ENCODE results near the gene TOMT.

Gene TOMT

DNA sequence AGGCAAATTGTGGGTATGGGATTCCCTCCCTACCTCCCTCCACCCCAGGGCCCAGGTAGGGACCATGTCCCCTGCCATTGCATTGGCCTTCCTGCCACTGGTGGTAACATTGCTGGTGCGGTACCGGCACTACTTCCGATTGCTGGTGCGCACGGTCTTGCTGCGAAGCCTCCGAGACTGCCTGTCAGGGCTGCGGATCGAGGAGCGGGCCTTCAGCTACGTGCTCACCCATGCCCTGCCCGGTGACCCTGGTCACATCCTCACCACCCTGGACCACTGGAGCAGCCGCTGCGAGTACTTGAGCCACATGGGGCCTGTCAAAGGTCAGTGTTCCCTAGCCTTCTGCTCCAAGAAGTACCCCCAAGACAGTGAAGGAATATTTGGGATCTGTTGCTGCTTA lies at the start of gene TOMT:
Gene TOMT (plus strand): TSS at position 37 of the 400 bp plus-strand sequence. CDS start 28 bp downstream, at position 65.
- no peak for DNase-seq

DNA sequence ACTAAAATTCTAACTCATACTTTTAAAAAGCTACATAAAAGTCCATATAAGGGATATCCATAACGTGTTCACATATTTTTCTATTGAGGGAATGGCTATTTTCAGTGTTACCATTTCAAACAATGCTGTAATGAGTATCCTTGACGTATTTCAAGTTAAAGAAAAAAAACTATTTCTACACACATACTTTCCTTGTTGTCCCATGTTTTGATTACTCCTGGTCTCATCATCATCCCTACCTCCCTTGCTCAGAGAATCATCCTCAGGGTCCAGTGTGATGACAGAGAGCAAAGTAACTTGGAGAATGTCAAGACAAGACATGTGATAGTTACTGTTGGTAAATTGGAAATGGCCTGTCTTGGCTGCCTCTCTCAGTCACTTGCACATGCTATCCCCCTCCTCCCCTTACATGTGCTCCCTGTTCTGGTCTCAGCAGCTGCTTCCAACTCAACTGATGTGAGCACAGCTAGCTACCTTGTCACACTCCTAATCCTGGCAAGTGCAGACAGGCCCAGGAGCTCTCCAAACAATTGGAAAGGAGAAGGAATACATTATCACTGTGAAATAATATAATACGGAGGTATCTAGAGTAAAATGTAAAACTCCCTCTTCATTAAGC lies 47.2 kb upstream of the TOMT start:
- DNase-seq, result no peak

DNA sequence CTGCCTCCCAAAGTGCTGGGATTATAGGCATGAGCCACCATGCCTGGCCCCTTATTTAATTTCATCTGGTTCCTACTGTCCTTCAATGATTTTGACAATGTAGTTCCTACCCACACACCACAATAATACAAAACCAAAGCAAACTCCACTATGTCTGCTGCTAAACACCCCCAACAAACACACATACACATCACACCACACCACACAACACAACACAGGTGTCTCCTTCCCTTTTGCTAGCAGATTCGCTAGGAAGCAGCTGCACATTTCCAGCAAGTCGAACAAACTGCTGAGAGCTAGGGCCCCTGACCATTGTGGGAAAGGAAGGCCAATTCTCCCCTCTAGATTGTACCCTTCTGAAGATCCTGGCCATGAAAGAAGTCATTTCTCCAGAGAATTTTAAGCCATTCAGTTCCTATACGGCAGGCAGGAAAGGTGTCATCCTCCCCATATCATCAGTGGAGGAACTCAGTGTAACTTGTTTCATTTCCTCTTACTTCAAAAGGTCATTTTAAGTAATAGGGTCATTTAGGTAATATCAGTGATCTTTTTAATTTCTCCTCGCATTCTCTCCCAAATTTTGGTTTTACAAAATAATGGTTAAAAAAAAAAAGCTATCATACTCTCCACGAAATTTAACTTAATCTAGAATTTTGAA lies 43.9 kb upstream of the TOMT start:
- DNase-seq, result no peak

- no peak for DNase-seq
Observed at GRCh38 chr11:72066855-72067254, 38.9 kb upstream of the TOMT start.

DNA sequence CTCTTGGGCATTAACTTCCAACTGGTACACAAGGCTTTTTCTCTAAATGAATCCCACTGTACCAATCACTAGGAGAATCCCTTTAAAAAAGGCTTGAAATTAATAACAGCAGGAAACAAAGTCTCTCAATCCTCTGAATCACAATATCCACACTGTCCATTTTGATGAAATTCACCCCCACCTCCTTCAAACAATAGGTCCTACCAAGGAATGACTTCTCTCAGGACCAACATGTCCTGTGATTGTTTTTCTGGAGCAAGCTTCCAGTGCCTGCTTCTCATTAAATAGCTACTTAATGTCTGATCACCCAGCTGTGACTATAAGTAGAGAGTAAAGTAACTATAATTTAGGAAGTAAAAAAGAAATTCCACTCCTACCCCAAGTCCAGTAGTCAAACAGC lies 38.5 kb upstream of the TOMT start:
- DNase-seq, result no peak

DNA sequence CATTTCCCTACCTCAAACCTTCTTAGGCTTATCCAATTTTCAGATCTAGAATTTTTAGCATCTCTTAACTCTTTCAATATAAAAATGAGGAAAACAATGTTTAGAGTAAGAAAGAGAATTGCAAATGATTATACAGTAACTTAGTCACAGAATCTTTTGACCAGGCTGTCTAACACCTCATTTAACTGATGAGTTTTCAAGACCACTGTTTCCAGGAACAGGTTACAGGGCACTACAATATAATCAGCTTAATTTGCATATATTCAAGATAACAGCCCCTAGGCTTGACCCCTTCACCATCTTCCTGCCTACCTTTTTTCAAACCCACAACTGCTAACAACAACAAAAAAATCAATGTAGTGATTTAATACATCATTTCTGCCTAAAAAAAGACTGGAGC lies 38.0 kb upstream of the TOMT start:
- no peak for DNase-seq

GRCh38 chr11:72069200-72069599 lies 36.5 kb upstream of the TOMT start:
- DNase-seq, result no peak

DNA sequence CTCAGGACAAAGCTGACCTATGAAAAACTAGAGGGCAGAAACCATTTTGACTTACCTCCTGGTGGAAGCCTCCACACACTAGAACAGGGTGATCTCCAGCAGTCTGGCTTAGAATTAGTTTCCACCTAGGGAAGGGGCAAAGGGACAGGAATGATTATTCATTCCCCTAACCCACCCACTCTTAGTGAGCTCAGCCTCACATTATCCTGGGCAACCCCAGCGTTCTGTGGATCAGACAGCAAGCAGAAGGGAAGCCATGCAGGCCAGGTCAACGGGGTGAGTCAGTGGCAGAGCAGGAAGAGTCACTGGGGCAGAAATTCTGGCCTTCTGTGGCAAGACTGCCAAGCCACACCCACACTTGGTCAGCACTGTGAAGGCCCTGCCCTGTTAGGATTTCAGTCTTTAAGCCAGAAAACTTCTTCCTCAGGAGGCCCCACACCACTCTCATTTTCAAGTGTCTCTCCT lies 35.9 kb upstream of the TOMT start:
- no peak for DNase-seq

GRCh38 chr11:72070491-72070890 lies 35.2 kb upstream of the TOMT start:
- DNase-seq, result no peak

DNA sequence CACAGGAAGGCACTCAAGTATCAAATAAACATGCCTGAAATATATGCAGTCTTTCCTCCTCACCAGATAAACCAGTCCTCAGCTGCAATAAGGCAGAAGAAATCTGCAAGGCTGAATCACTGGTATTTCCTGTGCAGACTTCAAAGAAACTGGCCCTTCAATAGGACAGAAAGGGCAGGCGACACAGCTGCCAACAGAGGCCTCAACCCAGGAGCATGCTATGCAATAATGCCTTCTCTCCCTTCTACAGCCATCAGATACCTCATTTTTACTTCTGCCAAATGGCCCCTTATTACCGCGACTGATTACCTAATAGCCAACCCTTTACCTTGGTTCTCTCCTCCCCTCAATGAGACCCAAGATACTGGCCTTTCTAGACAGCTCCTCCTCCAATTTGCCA lies 33.4 kb upstream of the TOMT start:
- no peak for DNase-seq

- no peak for DNase-seq
Observed at GRCh38 chr11:72075109-72075508, 30.6 kb upstream of the TOMT start.

DNA sequence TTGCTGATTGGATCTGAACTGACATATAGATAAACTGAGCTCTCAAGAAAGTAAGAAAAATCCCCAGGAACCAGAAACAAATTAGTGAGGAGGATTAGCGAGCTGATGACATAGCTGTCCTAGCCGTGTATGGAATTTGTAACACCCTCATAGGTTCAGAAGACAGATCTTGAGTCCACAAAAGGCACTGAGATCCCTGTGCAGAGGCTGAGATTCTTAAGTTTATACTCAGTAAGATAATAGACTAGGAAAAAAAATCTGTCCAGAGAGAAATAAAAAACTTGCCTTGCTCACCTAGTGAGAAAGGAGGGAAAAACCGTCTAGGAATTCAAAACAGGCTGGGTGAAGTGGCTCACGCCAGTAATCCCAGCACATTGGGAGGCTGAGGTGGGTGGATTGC lies 30.0 kb upstream of the TOMT start:
- no peak for DNase-seq

DNA sequence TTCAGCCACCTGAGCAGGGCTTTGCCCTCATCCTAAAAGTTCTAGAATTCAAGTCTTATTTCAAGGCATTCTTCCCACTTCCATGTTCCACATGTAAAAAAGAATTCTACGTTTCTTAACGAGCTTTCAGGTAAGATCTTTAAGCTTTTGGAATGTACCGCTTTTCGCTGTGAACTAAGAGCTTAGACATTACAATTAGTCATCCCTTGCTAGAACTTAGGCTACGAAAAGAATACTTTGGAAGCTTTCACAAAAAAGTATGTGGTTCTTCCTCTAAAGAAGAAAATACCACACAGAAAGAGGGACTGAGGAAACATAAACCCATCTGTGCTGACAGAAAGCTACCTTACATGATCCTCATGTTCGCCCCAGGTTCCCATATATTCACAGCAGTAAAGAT lies 27.2 kb upstream of the TOMT start:
- DNase-seq, result no peak

- DNase-seq, result no peak
Observed at GRCh38 chr11:72079819-72080325, 25.9 kb upstream of the TOMT start.

GRCh38 chr11:72080326-72081183 lies 25.2 kb upstream of the TOMT start, which contains the start of the genes LRRC51 and NUMA1:
TSS of gene LRRC51 (plus strand) at chr11:72080850. CDS start at chr11:72089084, 8,234 bp downstream.
TSS of gene NUMA1 (minus strand) at chr11:72080542. CDS start at chr11:72035943, 44,599 bp downstream.
- DNase-seq, result peak; percentile 49

GRCh38 chr11:72081184-72081644 lies 24.5 kb upstream of the TOMT start:
- no peak for DNase-seq

DNA sequence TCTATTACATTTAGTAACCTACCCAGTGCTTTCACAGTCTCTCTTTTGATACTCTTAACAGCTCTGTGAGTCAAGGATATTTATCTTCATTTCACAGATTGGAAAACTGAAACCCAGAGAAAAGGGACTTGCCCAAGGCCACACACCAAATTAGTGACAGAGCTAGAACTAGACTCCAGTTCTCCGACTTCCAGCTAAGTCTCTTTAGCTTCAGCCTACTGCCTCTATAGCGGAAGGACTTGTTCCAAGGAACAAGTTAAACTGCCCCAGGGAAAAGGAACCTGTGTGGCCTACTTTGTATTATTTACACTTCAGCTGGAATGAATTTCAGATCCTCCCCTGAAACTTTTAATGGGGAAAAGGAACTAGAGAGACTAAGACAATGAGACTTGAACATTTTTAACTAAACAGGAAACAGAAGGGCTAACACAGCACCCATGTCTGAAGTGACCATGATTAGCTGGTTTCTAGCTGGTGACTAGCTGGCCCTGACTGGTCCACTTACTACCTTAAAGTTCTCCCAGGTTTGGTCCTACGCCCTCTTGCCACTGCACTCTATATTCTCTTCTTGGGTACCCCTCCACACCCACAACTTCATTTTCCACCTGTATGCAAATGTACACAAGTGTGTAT lies 23.8 kb upstream of the TOMT start:
- DNase-seq, result no peak

- DNase-seq, result no peak
Observed at GRCh38 chr11:72083414-72083813, 22.3 kb upstream of the TOMT start.

DNA sequence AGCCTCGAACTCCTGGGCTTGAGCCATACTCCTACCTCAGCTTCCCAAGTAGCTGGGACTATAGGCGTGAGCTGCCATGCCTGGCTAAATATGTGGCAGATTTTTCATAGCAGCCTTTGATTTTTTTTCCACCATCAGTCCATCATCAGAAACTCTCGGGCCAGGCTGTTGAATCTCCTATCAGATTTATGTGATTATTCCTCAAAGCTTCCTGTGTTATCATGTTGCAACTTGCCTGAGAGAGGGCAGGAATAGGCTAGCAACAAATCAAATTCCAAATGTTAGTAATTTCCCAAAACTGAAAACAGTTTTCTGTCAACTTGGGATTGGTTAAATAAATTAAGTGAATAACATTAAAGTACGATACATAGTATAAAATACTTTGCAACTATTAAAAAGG lies 21.6 kb upstream of the TOMT start:
- DNase-seq, result no peak

DNA sequence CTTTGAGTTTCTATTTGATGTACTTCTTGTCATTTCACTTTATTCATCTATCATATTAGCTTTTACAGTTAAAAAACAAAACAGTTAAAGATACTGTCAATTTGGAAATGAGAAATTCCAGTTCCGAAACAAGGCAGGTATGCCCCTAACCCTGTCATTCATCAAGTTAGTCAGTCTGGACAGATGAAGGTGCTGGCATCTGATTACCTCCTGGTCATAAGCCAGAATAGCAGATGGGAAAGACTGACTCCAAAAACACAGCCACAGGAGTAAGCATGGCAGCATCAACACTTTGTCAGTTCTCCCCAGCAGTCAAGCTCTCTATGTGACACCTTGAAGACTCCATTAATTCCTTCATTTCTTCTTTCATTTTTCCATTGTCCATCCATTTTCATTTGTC lies 20.8 kb upstream of the TOMT start:
- DNase-seq, result no peak

- no peak for DNase-seq
Observed at GRCh38 chr11:72085621-72086351, 19.9 kb upstream of the TOMT start.
